Muscle of leg (tissue), 11 donors: ENCODE results near the gene SSTR5. TPM values are rescaled to one million over a fixed set of nuclear protein-coding genes. Genes with fewer than 3 reads are reported as not detected.
"Not testable (repeated sequence)": the region's sequence is repeated elsewhere in the genome, so short reads cannot be mapped to it uniquely, and the experiment has no call there.

Source experiments
- DNase-seq: peaks from one replicate; pipeline ENCODE4 v3.0.0; 2013
- H3K27ac ChIP-seq: one replicate; pipeline ENCODE4 v1.5.1; 2013; ENCODE audit warnings: mild to moderate bottlenecking, low read length, control low read depth
- H3K27me3 ChIP-seq: one replicate; pipeline ENCODE4 v1.6.1; 2013; ENCODE audit warnings: low read length; ENCODE audit not compliant: control insufficient read depth, insufficient read depth
- H3K36me3 ChIP-seq: one replicate; pipeline ENCODE4 v1.6.1; 2013; ENCODE audit warnings: low read length; ENCODE audit not compliant: control insufficient read depth, insufficient read depth
- H3K4me1 ChIP-seq: one replicate; pipeline ENCODE4 v1.6.1; 2013; ENCODE audit warnings: low read length; ENCODE audit not compliant: control insufficient read depth, insufficient read depth
- H3K4me3 ChIP-seq: one replicate; pipeline ENCODE4 v1.5.1; 2013; ENCODE audit warnings: low read length, control low read depth
- H3K9me3 ChIP-seq: replicated peaks from 2 replicates; pipeline ENCODE4 v1.6.1; 2013; ENCODE audit warnings: low read depth, low read length; ENCODE audit not compliant: control insufficient read depth
- WGBS: methylation state at CpG from one replicate; pipeline ENCODE4 v1.1.5; 2013; ENCODE audit warnings: missing lambda C conversion rate; ENCODE audit not compliant: insufficient coverage; 5-methylcytosine and 5-hydroxymethylcytosine counted together
- polyA plus RNA-seq, 8 donors: library from polyadenylated mRNA; unstranded; fragments of 120-200 nt; gene quantifications; one replicate each; pipeline versions ENCODE4 v1.2.1 to v1.2.3, GENCODE V29; 2013; ENCODE audit warnings: inconsistent platforms in 1 of 8, low replicate concordance in 1 of 8; ENCODE audit not compliant: insufficient read length in 8 of 8, insufficient read depth in 1 of 8
- total RNA-seq: library from RNA; stranded (reverse); fragments of 120-200 nt; gene quantifications from one replicate; pipeline ENCODE4 v1.2.4, GENCODE V29; 2013

The SSTR5 gene
- total and polyA plus RNA-seq, 9 donors, result 0.08 to 0.13 (median 0.10) TPM; not detected in 6

DNA sequence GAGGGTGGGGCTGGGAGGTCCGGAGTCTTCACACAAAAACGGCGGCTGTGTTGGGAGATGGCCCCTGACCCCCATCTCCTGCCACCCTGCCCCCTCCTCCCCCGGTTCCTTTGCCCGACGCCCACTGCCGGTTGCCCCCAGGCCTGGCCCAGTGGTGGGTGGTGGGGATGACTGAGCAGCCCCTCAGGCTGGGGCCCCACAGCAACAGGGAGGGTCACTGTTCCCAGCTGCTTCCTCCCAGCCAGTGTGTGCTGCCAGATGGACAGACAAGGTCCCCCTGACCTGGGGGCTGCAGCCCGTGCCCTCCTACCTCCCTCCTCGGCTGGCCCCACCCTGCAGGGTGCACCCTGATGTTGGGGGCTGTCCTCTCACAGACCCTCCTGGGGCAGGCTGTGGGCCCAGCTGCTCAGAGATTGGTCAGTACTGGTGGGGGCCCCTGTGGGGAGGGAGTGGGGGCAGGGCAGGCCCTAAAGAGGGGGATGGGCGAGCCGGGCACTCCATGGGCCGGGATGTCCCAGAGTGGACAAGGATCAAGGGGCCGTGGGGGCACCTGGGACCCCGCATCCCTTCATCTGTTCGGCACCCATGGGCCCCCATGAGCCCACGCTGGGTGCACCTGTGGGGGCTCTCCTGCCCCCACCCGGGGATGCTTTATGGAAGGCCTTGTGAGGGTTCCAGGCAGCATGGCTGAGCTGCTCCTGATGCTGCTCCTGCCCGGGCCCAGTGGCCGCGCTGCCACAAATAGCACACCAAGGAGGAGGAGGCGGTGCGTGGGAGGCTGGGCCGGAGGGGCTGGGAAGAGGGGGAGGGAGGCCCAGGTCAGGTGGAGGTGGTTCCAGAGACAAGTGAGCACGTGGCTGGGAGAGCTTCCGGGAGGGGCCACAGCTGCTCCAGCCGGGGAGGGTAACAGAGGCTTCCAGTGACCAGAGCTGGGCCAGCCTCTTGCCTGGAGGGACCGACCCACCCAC lies 18.4 kb downstream of the SSTR5 start:
- DNase-seq, result no peak
- Histone ChIP-seq H3K4me3 (no peak overlapping the region), H3K36me3 (no peaks in the 10 kb centered on the region), H3K9me3 (peaks cover 1% of the 10 kb centered on the region), H3K27me3 (peaks cover 36% of the 10 kb centered on the region), H3K27ac (no peak overlapping the region), H3K4me1 (peaks cover 20% of the 10 kb centered on the region)
- 46% methylated on average over 16 of the region's 27 CpGs for WGBS

DNA sequence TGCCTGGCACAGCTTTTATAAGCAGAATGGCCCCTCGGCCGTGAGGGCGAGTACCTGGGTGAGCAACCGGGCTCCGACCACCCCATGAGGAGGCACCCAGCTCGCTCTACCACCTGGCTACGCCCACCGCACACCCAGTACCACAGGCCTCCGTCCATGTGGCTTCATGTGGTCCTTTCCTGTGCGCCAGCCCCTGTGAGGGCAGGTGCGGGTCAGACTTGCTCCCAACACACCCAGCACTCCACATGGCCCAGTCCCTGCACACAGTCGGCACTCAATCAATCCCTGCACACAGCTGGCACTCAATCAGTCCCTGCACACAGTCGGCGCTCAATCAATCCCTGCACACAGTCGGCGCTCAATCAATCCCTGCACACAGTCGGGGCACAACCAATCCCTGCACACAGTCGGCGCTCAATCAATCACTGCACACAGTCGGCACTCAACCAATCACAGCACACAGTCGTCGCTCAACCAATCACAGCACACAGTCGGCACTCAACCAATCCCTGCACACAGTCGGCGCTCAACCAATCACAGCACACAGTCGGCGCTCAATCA lies 19.5 kb downstream of the SSTR5 start:
- no peaks in the 10 kb centered on the region for H3K9me3 ChIP-seq
- H3K4me3 ChIP-seq, result no peak overlapping the region
- no peaks in the 10 kb centered on the region for H3K36me3 ChIP-seq
- H3K27ac ChIP-seq, result no peak overlapping the region
- WGBS, result 96% methylated on average over 16 of the region's 27 CpGs
- H3K4me1 ChIP-seq, result peaks cover 25% of the 10 kb centered on the region
- no peak for DNase-seq
- peaks cover 36% of the 10 kb centered on the region for H3K27me3 ChIP-seq

DNA sequence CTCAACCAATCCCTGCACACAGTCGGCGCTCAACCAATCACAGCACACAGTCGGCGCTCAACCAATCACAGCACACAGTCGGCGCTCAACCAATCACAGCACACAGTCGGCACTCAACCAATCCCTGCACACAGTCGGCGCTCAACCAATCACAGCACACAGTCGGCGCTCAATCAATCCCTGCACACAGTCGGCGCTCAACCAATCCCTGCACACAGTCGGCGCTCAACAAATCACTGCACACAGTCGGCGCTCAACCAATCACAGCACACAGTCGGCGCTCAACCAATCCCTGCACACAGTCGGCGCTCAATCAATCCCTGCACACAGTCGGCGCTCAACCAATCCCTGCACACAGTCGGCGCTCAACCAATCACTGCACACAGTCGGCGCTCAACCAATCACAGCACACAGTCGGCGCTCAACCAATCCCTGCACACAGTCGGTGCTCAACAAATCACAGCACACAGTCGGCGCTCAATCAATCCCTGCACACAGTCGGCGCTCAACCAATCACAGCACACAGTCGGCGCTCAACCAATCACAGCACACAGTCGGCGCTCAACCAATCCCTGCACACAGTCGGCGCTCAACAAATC lies 20.2 kb downstream of the SSTR5 start:
- WGBS, result 100% methylated on average over 4 of the region's 40 CpGs
- H3K36me3 ChIP-seq, H3K4me3 ChIP-seq, H3K9me3 ChIP-seq, DNase-seq, H3K27ac ChIP-seq: not testable (repeated sequence)
- H3K27me3 ChIP-seq, result peaks cover 32% of the 10 kb centered on the region
- peaks cover 25% of the 10 kb centered on the region for H3K4me1 ChIP-seq

DNA sequence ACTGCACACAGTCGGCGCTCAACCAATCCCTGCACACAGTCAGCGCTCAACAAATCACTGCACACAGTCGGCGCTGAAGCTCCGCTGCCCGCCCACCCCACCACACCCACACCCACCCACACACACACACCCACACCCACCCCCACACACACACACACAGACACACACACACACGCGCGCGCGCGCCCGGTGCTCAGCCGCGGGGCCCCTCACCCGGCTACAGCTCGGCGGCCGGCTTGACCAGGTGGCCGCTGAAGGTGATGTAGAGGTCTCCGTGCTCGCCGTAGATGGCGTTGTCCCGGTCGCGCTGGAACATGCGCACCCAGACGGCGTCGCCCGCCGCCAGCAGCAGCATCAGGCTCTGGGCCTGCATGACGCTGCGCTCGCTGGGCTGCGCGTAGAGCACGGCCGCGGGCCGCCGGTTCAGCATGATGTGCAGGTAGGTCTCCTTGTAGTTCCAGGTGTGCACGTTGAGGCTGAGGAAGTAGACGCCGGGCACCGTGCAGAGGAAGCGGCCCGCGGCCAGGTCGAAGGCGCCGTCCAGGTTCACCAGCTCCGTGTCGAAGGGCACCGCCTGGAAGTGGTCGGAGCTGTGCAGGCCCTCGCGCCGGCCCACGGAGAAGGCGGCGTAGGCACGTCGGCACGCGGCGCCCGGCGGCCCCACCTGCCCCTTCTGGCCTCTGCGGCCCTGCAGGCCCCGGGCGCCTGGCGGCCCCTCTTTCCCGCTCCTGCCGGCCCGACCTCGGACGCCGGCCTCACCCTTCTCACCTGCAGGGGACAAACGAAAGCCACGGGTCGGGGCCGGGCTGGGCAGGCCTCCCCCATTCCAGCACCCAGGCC lies 21.0 kb downstream of the SSTR5 start:
- Histone ChIP-seq H3K36me3 (no peaks in the 10 kb centered on the region), H3K4me3 (no peak overlapping the region), H3K27me3 (peaks cover 27% of the 10 kb centered on the region), H3K4me1 (peaks cover 25% of the 10 kb centered on the region), H3K9me3 (no peaks in the 10 kb centered on the region), H3K27ac (no peak overlapping the region)
- WGBS, result 22% methylated on average over 71 of the region's 85 CpGs
- no peak for DNase-seq

DNA sequence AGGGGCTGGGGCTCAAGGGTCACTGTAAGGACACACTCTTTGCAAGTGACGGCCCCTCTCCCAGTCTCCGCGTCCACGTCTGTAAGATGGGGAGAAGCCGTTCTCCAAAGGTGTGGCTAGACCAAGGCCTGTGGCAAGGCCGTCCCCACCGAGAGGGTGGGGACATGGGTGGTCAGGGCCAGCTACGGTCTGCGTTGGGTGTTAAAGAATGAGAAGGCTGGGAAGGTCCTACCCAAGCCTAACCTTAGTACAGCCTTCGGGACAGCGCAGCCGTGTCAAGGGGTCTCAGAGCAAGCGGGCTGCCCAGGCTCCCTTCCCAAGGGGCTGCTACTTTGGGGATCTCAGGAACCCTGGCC lies 21.6 kb downstream of the SSTR5 start:
- H3K27ac ChIP-seq, result no peak overlapping the region

DNA sequence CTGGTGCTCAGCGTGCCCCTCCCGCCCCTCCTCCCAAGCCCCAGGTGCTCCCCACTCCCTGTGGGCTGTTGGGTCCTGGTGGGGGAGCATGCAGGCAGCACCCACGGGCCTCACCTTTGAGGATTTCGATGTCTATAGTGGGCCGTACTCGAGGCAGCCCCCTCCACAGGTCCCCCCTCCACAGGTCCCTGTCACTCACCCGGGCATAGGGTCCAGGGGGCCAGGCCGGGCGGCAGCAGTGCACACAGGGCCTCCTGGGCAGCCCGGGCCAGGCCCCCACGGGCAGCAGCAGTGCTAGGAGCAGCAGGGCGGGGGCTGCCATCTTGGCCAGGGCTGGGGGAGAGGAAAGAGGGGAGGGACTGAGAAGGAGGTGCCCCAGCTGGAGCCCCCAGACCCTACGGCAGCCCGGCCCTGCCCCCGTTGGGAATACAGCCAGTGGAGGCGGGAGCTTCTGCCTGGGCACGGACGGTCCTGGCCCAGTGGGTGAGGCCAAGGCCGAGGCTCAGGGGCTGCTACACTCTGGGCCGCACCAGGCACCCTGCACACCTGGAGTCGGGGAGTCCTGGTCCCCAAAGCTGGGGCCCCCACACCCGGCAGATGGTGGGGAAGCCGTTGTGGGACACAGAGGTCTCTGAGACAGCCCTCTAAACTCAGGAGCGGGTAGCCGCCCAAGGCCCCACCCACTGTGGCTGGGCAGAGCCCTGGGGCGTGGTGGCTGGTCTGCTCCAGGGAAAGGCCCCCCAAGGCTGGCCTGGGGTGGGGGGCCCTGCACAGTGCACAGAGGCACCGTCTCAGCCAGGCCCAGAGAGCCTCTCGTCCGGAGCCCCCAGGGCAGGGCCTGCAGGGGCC lies 22.3 kb downstream of the SSTR5 start:
- Histone ChIP-seq H3K4me3 (no peak overlapping the region), H3K27me3 (peaks cover 23% of the 10 kb centered on the region), H3K27ac (no peak overlapping the region), H3K4me1 (peaks cover 22% of the 10 kb centered on the region), H3K36me3 (no peaks in the 10 kb centered on the region), H3K9me3 (no peaks in the 10 kb centered on the region)
- 48% methylated on average over 17 of the region's 29 CpGs for WGBS
- no peak for DNase-seq

More for the DNA sequence above, 21.6 kb downstream of the SSTR5 start:
- no peak for DNase-seq
- 67% methylated on average over 10 of the region's 13 CpGs for WGBS
- Histone ChIP-seq H3K4me3 (no peak overlapping the region), H3K4me1 (peaks cover 25% of the 10 kb centered on the region), H3K9me3 (no peaks in the 10 kb centered on the region), H3K36me3 (no peaks in the 10 kb centered on the region), H3K27me3 (peaks cover 23% of the 10 kb centered on the region)

DNA sequence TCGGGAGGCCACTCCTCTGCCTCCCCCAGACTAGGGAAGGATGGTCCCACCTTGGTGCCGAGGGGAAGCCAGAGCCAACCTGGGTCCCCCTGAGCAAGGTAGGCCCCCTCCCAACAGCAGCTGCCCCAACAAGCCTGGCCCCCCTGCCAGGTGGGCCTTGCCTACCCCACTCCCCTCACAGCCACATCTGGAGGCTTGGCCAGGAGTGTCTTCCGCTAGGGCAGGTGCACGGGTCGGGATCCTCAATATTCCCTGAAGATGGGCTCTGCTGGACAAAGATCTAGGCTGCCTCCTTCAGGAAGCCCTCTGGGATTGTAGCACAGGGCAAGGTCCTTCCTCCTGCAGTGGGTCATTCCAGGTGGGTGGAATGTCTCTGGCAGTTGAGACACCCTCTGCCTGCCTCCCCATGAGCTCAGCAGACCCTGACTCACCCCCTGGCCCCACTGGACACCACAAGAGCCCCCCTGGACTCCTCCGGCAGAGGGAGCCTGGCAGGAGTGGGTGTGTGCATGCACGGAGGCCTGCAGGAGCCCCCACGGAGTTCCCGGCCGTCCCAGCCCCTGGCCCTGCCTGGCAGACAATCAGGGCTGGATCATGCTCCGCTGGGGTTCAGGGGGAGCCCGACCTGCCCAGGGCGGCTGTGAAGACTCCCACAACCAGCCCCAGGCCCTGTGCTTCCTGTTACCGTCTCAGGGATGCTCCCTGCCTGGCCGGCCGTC lies 23.1 kb downstream of the SSTR5 start:
- no peak for DNase-seq
- no peaks in the 10 kb centered on the region for H3K36me3 ChIP-seq
- peaks cover 21% of the 10 kb centered on the region for H3K27me3 ChIP-seq
- H3K9me3 ChIP-seq, result no peaks in the 10 kb centered on the region
- H3K4me3 ChIP-seq, result no peak overlapping the region
- H3K4me1 ChIP-seq, result peaks cover 14% of the 10 kb centered on the region
- H3K27ac ChIP-seq, result no peak overlapping the region
- 50% methylated on average over 15 of the region's 16 CpGs for WGBS

DNA sequence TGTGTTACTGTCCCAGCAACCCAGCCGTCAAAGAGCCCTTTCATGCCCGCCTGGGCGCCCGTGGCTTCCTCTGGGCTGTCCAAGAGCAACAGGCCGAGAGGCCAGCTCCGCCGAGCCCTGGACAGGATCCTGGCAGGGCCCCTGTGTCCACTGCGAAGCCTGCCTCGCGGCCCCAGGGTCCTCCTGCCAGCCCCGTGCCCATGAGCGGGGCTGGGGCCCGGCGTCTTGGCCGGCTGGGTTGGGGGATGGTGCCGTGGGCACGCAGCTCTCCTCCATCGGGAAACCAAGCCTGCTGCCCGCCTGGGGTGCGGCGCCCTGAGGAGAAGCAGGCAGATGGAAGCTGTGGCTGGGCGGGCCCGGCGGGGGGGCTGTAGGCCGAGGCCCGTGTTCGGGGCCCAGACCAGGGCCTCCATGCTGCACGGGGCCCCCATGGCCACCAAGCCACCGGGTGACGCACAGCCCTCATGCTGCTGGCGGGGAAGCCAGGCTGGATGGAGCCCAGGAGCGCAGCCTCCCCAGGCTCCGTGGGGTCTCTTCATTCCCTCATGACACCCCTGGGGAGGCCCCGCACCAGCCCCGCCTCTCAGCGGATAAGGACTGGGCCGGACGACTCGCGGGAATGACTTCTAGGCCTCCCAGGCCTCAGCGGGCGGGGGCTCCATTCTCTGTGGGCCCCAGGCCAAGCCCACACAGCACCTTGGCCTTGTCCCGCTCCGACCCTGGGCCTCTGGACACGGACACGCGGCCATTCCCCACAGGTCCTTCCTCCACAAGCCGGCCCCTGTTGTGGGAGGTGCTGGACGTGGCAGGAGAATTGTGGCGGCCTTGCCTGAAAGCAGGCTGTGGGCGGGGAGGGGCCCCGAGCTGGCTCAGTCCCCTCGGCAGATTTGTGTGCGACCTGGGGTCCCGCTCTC lies 23.9 kb downstream of the SSTR5 start, which contains the start of gene C1QTNF8:
C1QTNF8 (minus strand) TSS at position 76 of the 914 bp plus-strand sequence. CDS start 1,322 bp downstream, outside the sequence.
- Histone ChIP-seq H3K36me3 (no peaks in the 10 kb centered on the region), H3K9me3 (no peaks in the 10 kb centered on the region), H3K27me3 (peaks cover 23% of the 10 kb centered on the region), H3K27ac (no peak within 1 kb of the TSS), H3K4me3 (no peak within 1 kb of the TSS), H3K4me1 (peaks cover 6% of the 10 kb centered on the region)
- DNase-seq, result no peak
- 57% methylated on average over 44 of the region's 55 CpGs for WGBS
